Keratinocyte (primary cell): ENCODE data around the gene ACSF3. TPM values are rescaled to one million over a fixed set of nuclear protein-coding genes. Genes with fewer than 3 reads are reported as not detected.

Experiments used
- DNase-seq: peaks from one replicate; pipeline ENCODE4 v3.0.0-alpha.2; 2011; ENCODE audit warnings: low read depth, missing footprints, low spot score
- FAIRE-seq: peaks from 2 replicates; lab custom pipeline; 2011; peaks lifted over from hg19 to GRCh38; lab: Jason Lieb, UNC
- H2AFZ ChIP-seq: 2 replicates; pipeline ENCODE4 v1.6.0; 2012; ENCODE audit warnings: low read length, control low read depth, inconsistent platforms; ENCODE audit not compliant: control insufficient read depth
- H3K27ac ChIP-seq: 2 replicates; pipeline ENCODE4 v1.5.1; 2011; ENCODE audit warnings: low read length; ENCODE audit not compliant: control insufficient read depth, insufficient read depth
- H3K27me3 ChIP-seq: 3 replicates; pipeline ENCODE4 v1.6.0; 2011; ENCODE audit warnings: low read length; ENCODE audit not compliant: control insufficient read depth, insufficient read depth; ENCODE audit errors: extremely low read depth
- H3K36me3 ChIP-seq, 2 experiments: 2 replicates in 1 of 2; 3 replicates in 1 of 2; pipeline ENCODE4 v1.5.1; 2011; ENCODE audit warnings: low read length in 2 of 2, mild to moderate bottlenecking in 1 of 2; ENCODE audit not compliant: control insufficient read depth in 2 of 2, insufficient read depth in 2 of 2; ENCODE audit errors: extremely low read depth in 1 of 2
- H3K4me1 ChIP-seq: 3 replicates; pipeline ENCODE4 v1.5.1; 2011; ENCODE audit warnings: low read length; ENCODE audit not compliant: control insufficient read depth, insufficient read depth; ENCODE audit errors: extremely low read depth
- H3K4me2 ChIP-seq: 3 replicates; pipeline ENCODE4 v1.6.0; 2011; ENCODE audit warnings: low read depth, low read length; ENCODE audit not compliant: control insufficient read depth, insufficient read depth; ENCODE audit errors: extremely low read depth
- H3K4me3 ChIP-seq, 3 experiments: fragments of 200-600 bp in 1 of 3; sonication (generic) in 1 of 3; 2 replicates in 2 of 3; 3 replicates in 1 of 3; pipeline ENCODE4 v1.5.1; 2011 to 2016; ENCODE audit warnings: low read length in 3 of 3, mild to moderate bottlenecking in 3 of 3, control low read depth in 2 of 3, inconsistent platforms in 1 of 3, low read depth in 1 of 3, mixed read lengths in 1 of 3, mixed run types in 1 of 3, moderate library complexity in 1 of 3; ENCODE audit not compliant: control insufficient read depth in 2 of 3, insufficient read depth in 2 of 3; ENCODE audit errors: extremely low read depth in 1 of 3
- H3K79me2 ChIP-seq: 2 replicates; pipeline ENCODE4 v1.6.0; 2012; ENCODE audit warnings: low read length; ENCODE audit not compliant: control insufficient read depth, insufficient read depth
- H3K9ac ChIP-seq: 3 replicates; pipeline ENCODE4 v1.6.0; 2011; ENCODE audit warnings: low read length; ENCODE audit not compliant: control insufficient read depth, insufficient read depth; ENCODE audit errors: extremely low read depth
- H3K9me1 ChIP-seq: 3 replicates; pipeline ENCODE4 v1.6.0; 2011; ENCODE audit warnings: low read length; ENCODE audit not compliant: control insufficient read depth, insufficient read depth; ENCODE audit errors: extremely low read depth
- H3K9me3 ChIP-seq: 2 replicates; pipeline ENCODE4 v1.5.1; 2012; ENCODE audit warnings: low read depth, low read length; ENCODE audit not compliant: control insufficient read depth
- H4K20me1 ChIP-seq: 3 replicates; pipeline ENCODE4 v1.6.0; 2011; ENCODE audit warnings: low read length; ENCODE audit not compliant: control insufficient read depth, insufficient read depth; ENCODE audit errors: extremely low read depth
- EZH2 ChIP-seq: IDR thresholded peaks from one replicate; pipeline ENCODE4 v1.6.1; 2012; ENCODE audit warnings: inconsistent platforms, mild to moderate bottlenecking, low read length, moderate library complexity
- dilution Hi-C: fragments of 300-500 bp; cut with MboI; formaldehyde crosslinking; loops from one replicate; pipeline ENCODE4 v1.7.0; 2020; ENCODE audit warnings: low sequenced_read_pairs; ENCODE audit not compliant: extremely low pct_ligation_motif_present
- polyA plus RNA-seq, 5 experiments: library from polyadenylated mRNA; depleted of rRNA in 3 of 5; stranded (reverse) in 3 of 5; stranded (forward) in 1 of 5; unstranded in 1 of 5; fragments of >200 nt; gene quantifications; 1 replicate in 1 of 5; 2 replicates in 3 of 5; 3 replicates in 1 of 5; pipeline versions ENCODE4 v1.2.1 to v1.2.3, GENCODE V29; 2011 to 2012; ENCODE audit warnings: missing spikeins in 2 of 5, low read depth in 1 of 5, low replicate concordance in 1 of 5
- TF ChIP-seq, protein P1 (sequence below), 3 experiments: IDR thresholded peaks in 1 of 3; conservative IDR thresholded peaks in 1 of 3; optimal IDR thresholded peaks in 1 of 3; 2 replicates in 2 of 3; 3 replicates in 1 of 3; pipeline versions ENCODE3 to v1.5.1; 2011; ENCODE audit warnings: low read length in 3 of 3, mild to moderate bottlenecking in 3 of 3, moderate library complexity in 2 of 3, control low read depth in 1 of 3, inconsistent platforms in 1 of 3; ENCODE audit not compliant: insufficient read depth in 2 of 3; ENCODE audit errors: extremely low read depth in 1 of 3

The ACSF3 gene
- polyA plus RNA-seq, 1 donor (not counting 4 experiments of a cell fraction or from before 2014, with no cell fraction given), result 13.4 TPM

- peaks cover 3% of the 10 kb centered on the region for H4K20me1 ChIP-seq
- peaks cover 43% of the 10 kb centered on the region for H3K27me3 ChIP-seq
- no peaks in the 10 kb centered on the region for H3K9me3 ChIP-seq
- no peak overlapping the region for H2AFZ ChIP-seq
- DNase-seq, result no peak
- H3K9me1 ChIP-seq, result no peaks in the 10 kb centered on the region
- H3K9ac ChIP-seq, result no peak overlapping the region
- H3K79me2 ChIP-seq, result no peaks in the 10 kb centered on the region
- H3K4me2 ChIP-seq, result no peak overlapping the region
- no peaks in the 10 kb centered on the region for H3K36me3 ChIP-seq
- no peak overlapping the region for H3K27ac ChIP-seq
- peaks cover 8% of the 10 kb centered on the region for H3K4me1 ChIP-seq
- no peak for FAIRE-seq
- TF ChIP-seq EZH2, result no peak
- TF ChIP-seq, protein P1, sequence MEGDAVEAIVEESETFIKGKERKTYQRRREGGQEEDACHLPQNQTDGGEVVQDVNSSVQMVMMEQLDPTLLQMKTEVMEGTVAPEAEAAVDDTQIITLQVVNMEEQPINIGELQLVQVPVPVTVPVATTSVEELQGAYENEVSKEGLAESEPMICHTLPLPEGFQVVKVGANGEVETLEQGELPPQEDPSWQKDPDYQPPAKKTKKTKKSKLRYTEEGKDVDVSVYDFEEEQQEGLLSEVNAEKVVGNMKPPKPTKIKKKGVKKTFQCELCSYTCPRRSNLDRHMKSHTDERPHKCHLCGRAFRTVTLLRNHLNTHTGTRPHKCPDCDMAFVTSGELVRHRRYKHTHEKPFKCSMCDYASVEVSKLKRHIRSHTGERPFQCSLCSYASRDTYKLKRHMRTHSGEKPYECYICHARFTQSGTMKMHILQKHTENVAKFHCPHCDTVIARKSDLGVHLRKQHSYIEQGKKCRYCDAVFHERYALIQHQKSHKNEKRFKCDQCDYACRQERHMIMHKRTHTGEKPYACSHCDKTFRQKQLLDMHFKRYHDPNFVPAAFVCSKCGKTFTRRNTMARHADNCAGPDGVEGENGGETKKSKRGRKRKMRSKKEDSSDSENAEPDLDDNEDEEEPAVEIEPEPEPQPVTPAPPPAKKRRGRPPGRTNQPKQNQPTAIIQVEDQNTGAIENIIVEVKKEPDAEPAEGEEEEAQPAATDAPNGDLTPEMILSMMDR (optimal IDR thresholded peaks at IDR 0.05 in 1 of 3, IDR thresholded peaks at IDR 0.05 in 1 of 3, conservative IDR thresholded peaks at IDR 0.05 in 1 of 3; ENCODE audit: extremely low read depth in 1 of 3, insufficient read depth in 2 of 3, low read length in 3 of 3), result no peak
- dilution Hi-C loops, result no loop called here
- no peak overlapping the region for H3K4me3 ChIP-seq
Measured at GRCh38 chr16:89053725-89054029, 40.0 kb upstream of the ACSF3 start.

DNA sequence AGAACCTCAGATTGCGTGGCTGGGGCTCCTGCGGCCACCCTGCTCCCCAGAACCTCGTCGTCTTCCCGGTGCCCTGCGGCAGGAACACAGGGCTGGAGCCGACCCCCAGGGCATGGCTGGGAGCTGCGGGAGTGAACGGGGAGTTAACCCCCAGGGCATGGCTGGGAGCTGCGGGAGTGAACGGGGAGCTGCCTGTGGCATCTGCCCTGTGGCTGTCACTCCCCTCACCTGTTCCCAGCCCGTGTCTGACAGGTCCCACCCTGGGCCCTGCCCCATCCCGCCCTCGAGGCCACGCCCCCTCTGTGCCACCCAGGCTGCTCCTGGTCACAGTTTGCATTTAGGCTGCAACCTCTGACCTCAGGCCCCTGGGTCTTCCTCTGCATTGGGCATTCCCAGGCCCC lies 39.4 kb upstream of the ACSF3 start:
- H3K9me1 ChIP-seq, result no peaks in the 10 kb centered on the region
- no peaks in the 10 kb centered on the region for H3K9me3 ChIP-seq
- H3K4me2 ChIP-seq, result no peak overlapping the region
- no peak overlapping the region for H3K4me3 ChIP-seq
- DNase-seq (no peak), FAIRE-seq (no peak)
- peaks cover 3% of the 10 kb centered on the region for H4K20me1 ChIP-seq
- H3K79me2 ChIP-seq, result no peaks in the 10 kb centered on the region
- no peak overlapping the region for H2AFZ ChIP-seq
- no peak overlapping the region for H3K27ac ChIP-seq
- dilution Hi-C loops, result no loop called here
- no peaks in the 10 kb centered on the region for H3K36me3 ChIP-seq
- no peak overlapping the region for H3K9ac ChIP-seq
- H3K27me3 ChIP-seq, result peaks cover 37% of the 10 kb centered on the region
- TF ChIP-seq, protein P1 (optimal IDR thresholded peaks at IDR 0.05 in 1 of 3, IDR thresholded peaks at IDR 0.05 in 1 of 3, conservative IDR thresholded peaks at IDR 0.05 in 1 of 3; ENCODE audit: extremely low read depth in 1 of 3, insufficient read depth in 2 of 3, low read length in 3 of 3), result no peak
- TF ChIP-seq EZH2, result no peak
- peaks cover 8% of the 10 kb centered on the region for H3K4me1 ChIP-seq
